GM21528 (cell line): Measurements from ENCODE around the gene PXMP4.

Experiments
- ATAC-seq: cut with Tn5 transposase; IDR thresholded peaks from one replicate; pipeline ENCODE4 v1.9.1; 2021; ENCODE audit warnings: mild to moderate bottlenecking, moderate library complexity; ENCODE audit not compliant: unreplicated experiment, low FRiP score

The PXMP4 gene

DNA sequence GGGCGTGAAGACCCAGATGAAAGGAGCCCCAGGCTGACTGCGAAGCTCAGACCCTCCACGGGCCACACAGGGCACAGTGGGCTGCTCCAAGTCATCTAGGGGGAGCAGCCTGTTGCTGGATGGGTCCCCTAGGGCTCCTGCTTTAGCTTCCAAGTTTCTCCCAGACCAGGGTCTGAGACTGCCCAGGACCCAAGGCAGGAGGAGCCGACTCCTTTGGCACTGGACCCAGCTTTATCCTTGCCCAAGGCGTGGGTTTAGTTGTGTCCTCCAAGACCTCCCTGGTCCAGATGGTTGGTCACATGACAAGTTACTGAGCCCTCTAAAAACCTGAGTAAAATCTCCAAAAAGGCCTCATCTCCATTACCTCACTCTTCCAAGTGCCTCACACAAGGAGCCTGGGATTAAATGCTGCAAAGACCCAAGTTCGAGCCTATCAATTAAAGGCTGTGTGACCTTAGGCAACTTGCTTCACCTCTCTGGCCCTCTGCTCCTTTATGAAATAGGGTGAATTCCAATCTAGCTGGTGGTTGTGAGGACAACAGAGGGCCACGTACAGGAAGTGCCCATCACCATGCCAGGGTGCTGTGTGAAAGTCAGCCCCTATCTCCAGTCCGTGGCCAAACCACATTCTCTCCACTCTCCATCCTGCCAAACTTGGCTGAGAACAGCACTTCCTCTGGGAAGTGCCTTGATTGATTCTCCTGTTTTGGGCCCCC is 48.4 kb downstream of the PXMP4 start:
- ATAC-seq: no peak

DNA sequence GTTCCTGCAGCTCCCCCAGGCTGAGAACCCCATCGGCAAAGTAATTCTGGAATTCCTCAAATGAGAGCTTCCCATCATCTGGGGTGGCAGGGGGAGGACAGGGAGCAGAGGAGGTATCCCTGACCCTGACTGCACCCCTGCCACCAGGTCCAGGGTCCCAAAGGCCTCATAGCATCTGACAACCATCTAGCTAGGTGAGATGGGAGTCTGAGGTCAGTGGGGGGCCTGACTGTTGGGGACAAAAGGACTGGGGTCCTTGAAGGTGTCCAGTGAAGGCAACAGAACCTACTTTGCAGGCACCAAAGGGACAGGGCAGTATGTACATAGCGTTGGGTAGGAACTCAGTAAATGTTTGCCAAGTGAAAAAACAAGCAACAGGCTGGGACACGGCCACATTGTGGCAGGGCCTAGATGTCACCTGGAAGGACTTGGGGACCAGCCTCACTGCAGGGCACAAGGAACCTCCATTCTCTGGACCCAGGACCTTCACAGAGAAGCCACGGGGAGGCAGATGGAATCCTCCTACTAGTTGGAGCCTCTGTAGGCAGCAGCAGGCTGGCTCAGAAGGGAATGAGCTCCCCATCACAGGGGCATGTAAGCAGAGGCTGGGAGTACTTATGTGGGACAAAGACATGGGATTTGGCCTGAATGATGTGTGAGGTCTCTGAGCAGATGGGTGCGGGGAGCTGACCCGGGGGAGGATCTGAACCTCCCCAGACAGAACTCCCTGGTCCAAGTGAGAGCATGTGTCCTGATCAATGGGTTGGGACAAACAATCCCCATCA is 49.2 kb downstream of the PXMP4 start:
- ATAC-seq: no peak

DNA sequence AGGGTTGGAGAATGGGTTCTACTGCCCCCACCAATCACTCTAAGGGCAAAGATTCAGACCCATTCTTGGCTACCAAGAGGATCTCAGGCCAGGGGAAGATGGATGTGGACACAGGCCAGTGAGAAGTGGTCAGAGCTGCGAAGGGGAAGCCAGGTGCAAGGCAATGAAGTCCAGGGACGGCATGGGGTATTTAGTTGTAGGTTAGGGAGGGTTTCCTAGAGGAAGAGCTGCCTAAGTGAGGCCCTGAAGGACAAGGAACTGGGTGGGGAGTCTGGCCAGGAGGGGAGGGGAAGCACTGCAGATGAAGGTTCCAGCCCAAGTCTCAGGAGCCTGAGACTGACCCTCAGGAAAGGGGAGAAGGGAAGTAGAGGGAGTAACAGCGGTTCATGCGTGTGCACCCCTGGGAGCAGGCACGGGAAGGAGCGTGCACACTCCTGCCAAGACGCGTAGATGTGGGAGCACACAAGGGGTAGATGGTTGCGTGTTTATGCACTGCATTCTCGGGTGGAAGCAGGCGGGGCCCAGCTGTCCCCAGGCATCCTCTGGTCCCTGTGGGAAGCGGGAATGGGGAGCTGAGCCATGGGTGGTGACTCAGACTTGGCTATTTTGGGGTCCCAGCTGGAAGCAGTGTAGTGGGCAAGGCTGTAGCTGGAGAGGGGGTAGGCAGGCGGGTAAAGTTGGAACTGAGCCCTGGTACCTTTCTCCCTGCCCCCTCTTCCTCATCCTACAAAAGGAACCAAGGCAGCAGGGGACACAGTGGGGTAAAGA is 50.1 kb downstream of the PXMP4 start:
- ATAC-seq: no peak

GRCh38 chr20:33669224-33669623 is 50.9 kb downstream of the PXMP4 start:
- no peak for ATAC-seq

- ATAC-seq: no peak
Measured at GRCh38 chr20:33668466-33669155, 51.5 kb downstream of the PXMP4 start.

- no peak for ATAC-seq
Measured at GRCh38 chr20:33667676-33668465, 52.2 kb downstream of the PXMP4 start.

GRCh38 chr20:33667245-33667675 is 52.9 kb downstream of the PXMP4 start:
- ATAC-seq: peak; percentile 19

DNA sequence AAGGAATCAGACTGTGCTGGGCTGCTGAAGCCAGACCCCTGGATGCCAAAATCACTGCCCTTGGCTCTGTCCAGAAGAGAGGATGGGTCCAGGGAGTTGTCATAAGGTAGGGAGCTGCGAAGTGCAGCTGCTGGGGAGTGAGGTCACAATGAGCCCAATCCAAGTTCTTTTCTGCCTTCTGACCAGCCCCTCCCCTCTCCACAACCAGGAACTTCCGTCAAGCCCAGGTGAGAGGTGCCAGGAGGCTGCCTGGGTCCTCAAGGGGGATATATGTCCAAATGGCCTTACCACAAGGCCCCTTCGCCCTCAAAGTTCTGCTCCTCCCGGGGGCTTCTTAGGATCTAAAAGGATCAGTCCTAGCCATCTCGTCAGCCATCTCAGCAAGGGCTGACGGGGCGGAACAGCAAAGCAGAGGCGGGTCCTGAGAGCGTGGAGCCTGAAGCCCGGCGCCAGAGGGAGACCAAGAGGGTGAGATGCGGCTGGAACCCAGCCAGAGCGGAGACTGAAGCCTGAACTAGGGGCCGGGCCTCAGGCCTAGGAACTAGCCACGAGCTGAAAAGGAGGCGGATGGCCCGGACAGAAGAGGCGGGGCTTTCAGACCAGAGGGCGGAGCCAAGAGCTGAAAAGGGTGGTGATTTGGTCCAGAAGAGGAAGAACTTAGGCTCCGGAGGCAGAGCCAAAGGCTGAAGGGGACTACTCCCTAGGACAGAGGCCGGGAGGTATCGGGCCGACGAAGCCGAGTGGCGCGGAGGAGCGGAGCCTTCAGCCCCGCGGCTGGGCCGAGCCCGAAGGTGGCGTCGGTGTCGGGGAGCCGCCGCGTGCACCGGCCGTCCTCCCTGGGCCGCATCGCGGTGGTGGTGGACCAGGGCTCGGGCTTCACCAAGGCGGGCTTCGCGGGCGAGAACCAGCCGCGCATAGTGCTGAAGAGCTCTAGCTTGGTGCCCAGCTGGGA is 53.5 kb downstream of the PXMP4 start, which contains the start of gene ACTL10:
Gene ACTL10, plus strand, starts transcription at position 651 of the 952 bp plus-strand sequence. CDS start 555 bp downstream, outside the sequence.
- peak; percentile 58 for ATAC-seq

DNA sequence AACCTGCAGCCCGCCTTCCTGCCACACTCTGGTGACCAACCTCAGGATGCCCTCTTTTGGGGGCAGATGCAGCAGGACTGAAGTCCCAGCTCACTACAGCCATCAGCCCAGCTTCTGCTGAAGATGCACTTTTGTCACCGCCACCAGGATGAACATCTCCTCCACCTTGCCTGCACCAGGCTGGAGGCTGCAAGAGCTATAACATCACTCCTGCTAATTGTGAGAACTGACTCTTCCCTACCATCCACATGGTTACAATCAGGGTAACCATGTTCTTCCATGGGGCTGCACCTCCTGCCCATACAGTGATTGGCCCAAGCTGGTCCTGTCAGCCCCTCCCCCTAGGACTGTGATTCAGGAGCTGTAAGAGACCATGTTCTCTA is 55.4 kb downstream of the PXMP4 start:
- ATAC-seq: no peak

DNA sequence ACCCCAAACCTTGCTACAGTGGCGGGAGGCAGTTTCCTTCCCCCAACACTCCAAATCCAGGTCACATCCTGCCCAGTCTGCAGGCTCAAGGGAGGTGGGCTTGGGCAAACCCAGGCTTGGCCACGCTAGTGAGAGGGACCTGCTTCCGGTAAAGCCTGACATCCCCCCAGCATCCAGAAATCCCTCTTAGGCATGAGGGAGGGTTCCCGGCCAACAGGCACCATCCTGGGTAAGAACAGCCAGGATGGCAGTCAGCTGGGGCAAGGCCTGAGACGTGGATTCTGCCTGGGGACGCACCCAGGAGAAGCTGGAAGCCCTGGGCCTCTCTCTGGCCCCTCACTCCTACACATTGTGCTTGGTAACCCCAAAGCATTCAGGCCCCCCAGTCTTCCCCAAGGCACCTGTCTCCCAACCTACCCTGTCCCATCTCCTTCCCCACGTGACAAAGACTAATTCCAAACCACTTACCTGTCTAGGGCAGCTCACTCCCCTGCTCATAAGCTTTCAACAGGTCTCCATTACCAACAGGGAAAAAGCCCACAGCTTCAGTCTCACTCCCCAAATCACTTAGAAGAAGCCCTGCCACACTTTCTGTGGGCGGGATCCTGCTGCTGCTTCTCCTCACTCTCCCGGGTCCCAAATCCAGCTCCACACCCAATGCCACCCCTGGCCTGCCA is 55.9 kb downstream of the PXMP4 start:
- no peak for ATAC-seq

DNA sequence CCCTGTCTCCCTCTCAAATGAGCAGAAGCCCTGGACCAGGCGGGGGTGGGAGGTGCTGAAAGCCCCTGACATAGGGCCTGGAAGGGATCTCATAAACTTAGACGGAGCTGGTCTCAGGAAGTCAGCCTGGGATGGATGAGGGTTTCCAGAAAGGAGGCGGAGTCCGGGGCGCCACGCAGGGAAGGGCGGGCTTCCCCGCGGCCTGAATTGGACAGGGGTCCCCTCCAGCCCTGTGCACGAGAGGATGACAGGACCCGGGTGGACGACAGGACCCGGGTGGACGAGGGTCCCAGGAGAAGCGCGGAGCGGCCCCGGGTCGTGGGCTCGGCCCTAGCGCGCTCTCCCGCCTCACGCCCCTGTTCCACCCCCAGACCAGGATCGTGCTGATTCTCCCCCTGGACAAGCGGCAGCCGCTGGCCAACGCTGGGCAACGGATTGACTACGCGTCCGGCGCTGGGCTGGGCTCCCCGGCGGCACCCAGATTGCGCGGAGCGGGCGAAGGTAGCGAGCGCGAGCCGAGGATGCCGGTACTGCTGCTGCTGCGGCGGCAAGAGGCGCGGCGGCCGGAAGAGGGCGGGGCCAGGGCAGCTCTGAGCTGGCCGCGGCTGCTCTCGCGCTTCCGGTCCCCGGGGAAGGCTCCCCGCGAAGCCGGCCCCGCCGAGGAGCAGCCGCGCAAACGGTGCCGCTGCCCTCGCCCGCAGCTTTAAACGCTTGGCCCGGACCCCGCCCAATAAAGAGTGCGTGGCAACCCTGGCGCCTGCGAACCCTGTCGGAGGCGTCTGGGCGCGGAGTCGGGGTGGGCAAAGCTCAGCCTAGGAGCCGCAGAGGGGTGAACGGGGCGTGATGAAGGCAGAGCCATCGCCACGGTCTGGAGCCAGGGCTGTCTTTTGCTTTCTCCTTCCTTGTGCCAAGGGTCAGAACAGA is 56.7 kb downstream of the PXMP4 start:
- ATAC-seq: peak; percentile 47

- no peak for ATAC-seq
Measured at GRCh38 chr20:33662172-33662571, 57.9 kb downstream of the PXMP4 start, which contains the start of gene C20orf144. Gene C20orf144, plus strand, starts transcription at chr20:33662327. Its CDS starts 19 bp downstream, at chr20:33662346.

GRCh38 chr20:33660685-33661058 is 59.4 kb downstream of the PXMP4 start:
- no peak for ATAC-seq

DNA sequence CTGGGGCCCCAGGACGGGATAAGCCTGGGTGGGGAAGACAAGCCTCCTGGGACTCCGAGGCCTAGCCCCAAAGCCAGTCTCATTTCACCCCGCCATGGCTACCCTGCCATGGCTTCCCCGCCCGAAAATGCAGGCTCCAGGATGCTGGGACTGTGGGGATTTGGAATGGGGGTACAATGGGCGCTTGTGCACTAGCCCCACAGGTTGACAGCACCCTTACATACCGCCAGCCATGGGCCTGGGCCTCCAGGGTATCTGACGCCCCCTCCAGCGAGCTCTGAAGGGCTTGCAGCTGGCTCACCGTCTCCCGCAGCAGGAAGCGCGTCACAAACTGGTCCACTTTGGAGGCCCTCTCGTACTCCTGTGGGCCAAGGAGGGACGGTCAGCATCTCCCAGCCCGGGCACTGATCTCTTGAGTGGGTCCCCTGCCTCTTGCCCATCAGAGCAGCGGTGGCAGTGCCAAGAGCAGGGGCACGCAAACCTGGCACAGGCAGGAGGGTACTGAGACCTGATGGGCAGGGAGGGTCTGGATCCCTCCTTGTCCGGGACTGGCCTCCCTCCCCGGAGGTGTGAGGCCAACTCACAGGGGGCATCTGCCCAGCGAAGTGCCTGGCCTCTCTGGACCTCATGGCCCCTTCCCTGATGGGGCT is 60.0 kb downstream of the PXMP4 start:
- ATAC-seq: no peak

- ATAC-seq: no peak
Measured at GRCh38 chr20:33659341-33660034, 60.6 kb downstream of the PXMP4 start.

DNA sequence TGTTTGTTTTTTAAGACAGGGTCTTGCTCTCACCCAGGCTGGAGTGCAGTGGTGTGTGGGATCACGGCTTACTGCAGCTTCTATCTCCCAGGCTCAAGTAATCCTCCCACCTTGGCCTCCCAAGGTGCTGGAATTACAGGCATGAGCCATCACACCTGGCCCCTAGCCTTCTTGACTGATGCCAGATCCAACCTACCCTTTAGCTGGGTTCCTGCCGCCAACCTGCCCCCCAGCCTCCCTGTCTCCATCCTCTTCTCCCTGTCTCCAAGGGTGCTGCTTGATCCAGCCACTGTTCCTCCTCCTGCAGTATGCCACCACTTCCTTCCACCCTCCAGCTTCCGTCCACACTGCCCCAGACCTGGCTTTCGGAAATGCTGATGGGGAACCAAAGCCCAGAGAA is 61.2 kb downstream of the PXMP4 start:
- ATAC-seq: no peak
